Progenitor cell of endocrine pancreas (in vitro differentiated cells): ENCODE measurements around the gene TRIM61. TPM values are rescaled to one million over a fixed set of nuclear protein-coding genes. Genes with fewer than 3 reads are reported as not detected.
"Not testable (repeated sequence)": the region's sequence is repeated elsewhere in the genome, so short reads cannot be mapped to it uniquely, and the experiment has no call there.

ENCODE experiments used
- DNase-seq: peaks from one replicate; pipeline ENCODE4 v3.0.0; 2021; ENCODE audit warnings: low spot score; ENCODE audit not compliant: unreplicated experiment
- H3K27ac Mint-ChIP-seq: 2 replicates; pipeline ENCODE4 v1.8.0; 2021; ENCODE audit warnings: mild to moderate bottlenecking, moderate library complexity, mixed read lengths
- H3K27me3 Mint-ChIP-seq: 2 replicates; pipeline ENCODE4 v1.8.0; 2021; ENCODE audit warnings: mixed read lengths
- H3K36me3 Mint-ChIP-seq: 2 replicates; pipeline ENCODE4 v1.8.0; 2022; ENCODE audit warnings: mixed read lengths; ENCODE audit not compliant: insufficient read depth
- H3K4me1 Mint-ChIP-seq: 2 replicates; pipeline ENCODE4 v1.8.0; 2021; ENCODE audit warnings: low read depth, mixed read lengths
- H3K4me3 Mint-ChIP-seq: 2 replicates; pipeline ENCODE4 v1.8.0; 2021; ENCODE audit warnings: low read depth, mild to moderate bottlenecking, moderate library complexity, mixed read lengths
- H3K9me3 Mint-ChIP-seq: 2 replicates; pipeline ENCODE4 v1.8.0; 2021; ENCODE audit warnings: low read depth, mixed read lengths
- total RNA-seq: library from RNA; stranded (reverse); gene quantifications from 2 replicates; pipeline ENCODE4 v1.2.1, GENCODE V29; 2021
- TF ChIP-seq, protein P1 (sequence below): fragments of 200-600 bp; sonication (generic); IDR thresholded peaks from one replicate; pipeline ENCODE4 v1.5.0; 2021; ENCODE audit warnings: antibody characterized with exemption, mild to moderate bottlenecking; ENCODE audit not compliant: unreplicated experiment

The TRIM61 gene
- total RNA-seq, 1 donor from 2014 or later: 3.5 TPM

DNA sequence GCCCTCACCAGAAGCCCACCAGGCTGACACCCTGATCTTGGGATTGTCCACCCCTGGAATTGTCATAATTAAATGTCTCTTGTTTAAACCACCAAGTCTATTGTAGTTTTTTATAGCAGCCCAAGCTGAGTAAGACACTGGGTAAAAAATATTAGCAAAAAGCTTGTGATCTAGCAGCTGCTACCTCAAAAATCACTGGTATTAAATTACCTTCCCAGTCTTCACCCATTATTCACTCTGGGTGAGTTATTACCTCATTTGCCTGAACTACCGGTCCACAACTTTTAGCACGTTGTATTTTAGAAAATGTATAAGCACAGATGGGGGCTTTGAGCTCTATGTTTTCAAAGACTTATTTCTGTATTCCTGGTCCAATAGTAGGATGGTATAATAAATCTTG, 12.0 kb upstream of the TRIM61 start:
- Mint-ChIP-seq H3K27ac (no peak overlapping the region), H3K27me3 (no peaks in the 10 kb centered on the region), H3K36me3 (no peaks in the 10 kb centered on the region), H3K4me1 (peaks cover 19% of the 10 kb centered on the region), H3K9me3 (peaks cover 3% of the 10 kb centered on the region), H3K4me3 (no peak overlapping the region)
- TF ChIP-seq, protein P1, sequence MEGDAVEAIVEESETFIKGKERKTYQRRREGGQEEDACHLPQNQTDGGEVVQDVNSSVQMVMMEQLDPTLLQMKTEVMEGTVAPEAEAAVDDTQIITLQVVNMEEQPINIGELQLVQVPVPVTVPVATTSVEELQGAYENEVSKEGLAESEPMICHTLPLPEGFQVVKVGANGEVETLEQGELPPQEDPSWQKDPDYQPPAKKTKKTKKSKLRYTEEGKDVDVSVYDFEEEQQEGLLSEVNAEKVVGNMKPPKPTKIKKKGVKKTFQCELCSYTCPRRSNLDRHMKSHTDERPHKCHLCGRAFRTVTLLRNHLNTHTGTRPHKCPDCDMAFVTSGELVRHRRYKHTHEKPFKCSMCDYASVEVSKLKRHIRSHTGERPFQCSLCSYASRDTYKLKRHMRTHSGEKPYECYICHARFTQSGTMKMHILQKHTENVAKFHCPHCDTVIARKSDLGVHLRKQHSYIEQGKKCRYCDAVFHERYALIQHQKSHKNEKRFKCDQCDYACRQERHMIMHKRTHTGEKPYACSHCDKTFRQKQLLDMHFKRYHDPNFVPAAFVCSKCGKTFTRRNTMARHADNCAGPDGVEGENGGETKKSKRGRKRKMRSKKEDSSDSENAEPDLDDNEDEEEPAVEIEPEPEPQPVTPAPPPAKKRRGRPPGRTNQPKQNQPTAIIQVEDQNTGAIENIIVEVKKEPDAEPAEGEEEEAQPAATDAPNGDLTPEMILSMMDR: no peak
- DNase-seq: no peak

DNA sequence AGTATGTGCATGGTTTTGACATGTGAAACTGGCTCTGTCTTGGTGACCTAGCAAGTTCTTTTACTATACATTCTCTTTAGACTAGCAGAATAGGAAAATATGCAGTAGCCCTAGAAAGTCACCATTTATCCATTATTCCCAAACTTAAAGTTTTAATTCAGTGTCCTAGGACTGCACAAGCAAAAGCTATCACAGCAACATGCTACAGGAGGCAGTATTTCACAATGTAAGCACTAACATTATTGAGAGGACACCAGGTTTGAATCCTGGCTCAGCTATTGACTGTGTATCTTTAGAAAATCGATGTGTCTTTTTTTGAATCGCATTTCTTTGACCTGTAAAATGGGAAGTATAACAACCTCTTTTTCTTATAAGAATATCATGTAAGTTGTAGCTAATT, 5.5 kb downstream of the TRIM61 start:
- H3K4me3 Mint-ChIP-seq: not testable (repeated sequence)

DNA sequence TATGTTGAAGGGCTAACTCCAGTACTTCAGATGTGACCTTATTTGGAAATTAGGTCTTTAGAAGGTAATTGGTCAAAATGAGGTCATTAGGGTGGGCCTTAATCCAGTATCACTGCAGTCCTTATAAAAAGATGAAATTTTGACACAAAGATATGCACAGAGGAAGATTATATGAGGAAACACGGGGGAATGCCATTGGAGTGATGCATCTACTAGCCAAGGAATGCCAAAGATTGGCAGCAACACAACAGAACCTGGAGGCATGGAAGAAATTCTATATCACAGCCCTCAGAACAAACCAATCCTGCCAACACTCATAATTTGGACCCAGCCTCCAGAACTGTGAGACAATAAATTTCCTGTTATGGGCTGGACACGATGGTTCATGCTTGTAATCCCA, 17.6 kb downstream of the TRIM61 start:
- Mint-ChIP-seq H3K4me1 (peaks cover 12% of the 10 kb centered on the region), H3K36me3 (peaks cover 3% of the 10 kb centered on the region), H3K27me3 (no peaks in the 10 kb centered on the region), H3K4me3 (no peak overlapping the region), H3K9me3 (peaks cover 3% of the 10 kb centered on the region), H3K27ac (no peak overlapping the region)
- TF ChIP-seq, protein P1: no peak
- DNase-seq: no peak

More for the DNA sequence above, 5.5 kb downstream of the TRIM61 start:
- H3K4me1 Mint-ChIP-seq, DNase-seq, H3K27ac Mint-ChIP-seq, H3K27me3 Mint-ChIP-seq, H3K36me3 Mint-ChIP-seq, H3K9me3 Mint-ChIP-seq: not testable (repeated sequence)

DNA sequence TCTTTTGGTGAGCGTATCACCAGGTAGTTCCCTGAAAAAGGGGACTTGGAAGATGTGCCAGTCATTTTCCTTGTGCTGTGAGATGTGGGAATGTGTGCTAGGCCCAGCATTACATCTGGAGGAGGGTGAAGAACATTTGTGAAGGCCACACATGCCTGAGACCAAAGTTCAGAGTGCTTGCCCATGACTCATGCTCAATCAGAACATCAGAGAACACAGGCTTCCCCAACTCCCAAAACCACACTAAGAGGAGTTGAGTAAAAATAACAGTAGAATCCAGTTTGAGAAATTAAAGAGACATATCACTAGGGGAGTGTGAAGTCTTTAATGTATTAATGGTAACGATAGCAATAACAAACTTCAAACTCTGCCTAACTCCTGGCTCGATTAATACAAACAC, 18.0 kb downstream of the TRIM61 start:
- not testable (repeated sequence) for H3K27me3 Mint-ChIP-seq, H3K36me3 Mint-ChIP-seq, H3K27ac Mint-ChIP-seq, DNase-seq, H3K4me3 Mint-ChIP-seq, H3K9me3 Mint-ChIP-seq
- peaks cover 12% of the 10 kb centered on the region for H3K4me1 Mint-ChIP-seq

DNA sequence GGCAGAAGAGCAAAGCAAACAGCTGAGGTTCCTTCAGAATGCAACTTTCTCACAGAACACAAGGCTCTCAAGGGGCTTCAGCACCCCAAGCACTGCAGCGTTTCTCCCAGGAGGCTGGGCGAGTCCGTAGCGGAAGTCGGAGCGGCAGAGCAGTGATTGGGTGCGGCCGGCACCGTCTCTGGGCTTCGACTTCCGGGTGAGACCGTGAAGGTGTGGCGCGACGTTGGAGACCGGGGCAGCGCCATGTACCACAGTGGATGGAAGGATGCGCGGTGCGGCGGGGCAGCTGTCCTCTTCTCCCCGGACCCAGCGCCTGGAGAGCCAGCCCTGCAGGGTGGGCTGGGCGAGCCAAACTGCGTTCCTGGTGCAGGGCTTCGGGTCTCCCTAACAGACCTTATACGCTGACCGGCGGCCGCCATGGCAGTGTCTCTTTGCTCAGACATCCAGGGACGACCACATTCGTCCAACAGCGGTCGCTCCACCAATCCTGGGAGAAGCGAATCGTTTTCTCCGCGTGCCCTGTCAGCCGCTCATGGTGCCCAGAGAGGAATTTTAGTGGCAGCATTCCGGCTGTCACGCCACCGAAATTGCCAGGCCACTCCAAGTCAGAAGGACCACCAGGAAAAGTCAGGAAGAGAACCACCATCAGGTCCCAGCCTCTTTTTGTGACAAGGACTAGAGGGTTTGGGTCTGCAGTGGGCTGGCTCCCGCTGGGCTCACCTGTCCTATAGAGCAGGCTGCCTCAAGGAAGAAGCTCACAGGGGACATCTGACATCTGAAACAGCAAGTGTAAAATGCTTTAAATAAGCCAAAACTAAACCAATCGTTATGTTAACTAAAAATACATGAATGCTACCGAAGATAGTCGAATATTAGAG, 20.5 kb downstream of the TRIM61 start:
- H3K4me3 Mint-ChIP-seq: peak overlapping the region; percentile 89
- TF ChIP-seq, protein P1: no peak
- DNase-seq: peak; percentile 69
- H3K27ac Mint-ChIP-seq: peak overlapping the region; percentile 92
- peaks cover 4% of the 10 kb centered on the region for H3K27me3 Mint-ChIP-seq
- H3K9me3 Mint-ChIP-seq: peaks cover 3% of the 10 kb centered on the region
- H3K4me1 Mint-ChIP-seq: peaks cover 12% of the 10 kb centered on the region
- peaks cover 3% of the 10 kb centered on the region for H3K36me3 Mint-ChIP-seq

DNA sequence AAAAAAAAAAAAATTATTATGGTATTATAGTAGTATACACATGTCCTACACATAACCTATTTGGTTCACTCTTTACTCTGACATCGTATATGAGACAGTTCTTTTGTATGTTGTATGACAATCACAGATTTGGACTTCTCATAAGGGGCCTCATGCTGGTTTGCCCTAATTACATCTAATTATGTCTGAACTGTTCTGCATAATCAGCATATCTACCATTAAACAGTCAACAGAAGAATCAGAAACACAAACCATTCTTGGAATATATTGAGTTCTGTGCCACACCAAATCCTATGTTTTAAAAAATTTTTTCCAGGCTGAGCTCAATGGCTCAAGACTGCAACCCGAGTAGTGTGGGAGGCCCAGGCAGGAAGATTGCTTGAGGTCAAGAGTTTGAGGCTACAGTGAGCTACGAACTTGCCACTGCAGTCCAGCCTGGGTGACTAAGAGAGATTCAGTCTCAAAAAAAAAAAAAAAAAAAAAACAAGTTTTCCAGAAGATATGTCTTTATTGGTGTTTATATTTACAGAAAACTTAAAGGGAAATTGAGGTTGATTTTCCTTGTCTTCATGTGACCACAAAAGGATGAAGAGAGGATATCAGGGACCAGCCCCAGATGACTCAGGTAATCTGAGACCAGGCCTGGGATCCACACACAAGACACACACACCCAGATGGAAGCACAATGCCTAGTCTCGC, 22.2 kb downstream of the TRIM61 start:
- peaks cover 12% of the 10 kb centered on the region for H3K4me1 Mint-ChIP-seq
- peaks cover 3% of the 10 kb centered on the region for H3K36me3 Mint-ChIP-seq
- H3K4me3 Mint-ChIP-seq: peak overlapping the region; percentile 51
- H3K27me3 Mint-ChIP-seq: peaks cover 4% of the 10 kb centered on the region
- DNase-seq: no peak
- H3K27ac Mint-ChIP-seq: no peak overlapping the region
- TF ChIP-seq, protein P1: no peak
- H3K9me3 Mint-ChIP-seq: peaks cover 3% of the 10 kb centered on the region
